GM10266 (cell line): ENCODE data around the gene ST8SIA2.

Source experiments
- DNase-seq: peaks from one replicate; pipeline ENCODE4 v3.0.0; 2012; ENCODE audit errors: extremely low spot score
- TF ChIP-seq, protein P1 (sequence below): IDR thresholded peaks from 2 replicates; pipeline ENCODE4 v1.5.1; 2012; ENCODE audit warnings: mild to moderate bottlenecking, low read depth; ENCODE audit not compliant: control insufficient read depth, insufficient read depth; ENCODE audit errors: missing control alignments

ST8SIA2 gene

DNA sequence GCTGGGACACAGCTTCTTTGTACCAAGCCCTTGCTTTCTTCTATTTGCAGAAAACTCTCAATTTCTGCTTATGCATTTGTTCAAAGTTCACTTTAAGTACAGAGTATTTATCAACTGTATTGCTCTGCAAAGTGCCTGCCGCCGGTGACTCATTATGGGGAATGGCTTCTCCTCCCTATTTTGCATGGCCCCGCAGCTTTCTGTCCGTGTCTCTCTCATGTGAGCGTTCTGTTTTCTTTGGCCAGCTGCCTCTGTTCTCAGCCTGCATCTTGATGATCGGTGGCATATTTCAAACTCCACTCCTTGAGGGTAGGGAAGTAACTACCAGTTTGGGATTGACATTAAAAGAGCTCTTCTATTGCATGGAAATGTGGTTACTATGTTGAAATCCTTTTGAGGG, 28.6 kb upstream of the ST8SIA2 start:
- no peak for DNase-seq
- TF ChIP-seq, protein P1, sequence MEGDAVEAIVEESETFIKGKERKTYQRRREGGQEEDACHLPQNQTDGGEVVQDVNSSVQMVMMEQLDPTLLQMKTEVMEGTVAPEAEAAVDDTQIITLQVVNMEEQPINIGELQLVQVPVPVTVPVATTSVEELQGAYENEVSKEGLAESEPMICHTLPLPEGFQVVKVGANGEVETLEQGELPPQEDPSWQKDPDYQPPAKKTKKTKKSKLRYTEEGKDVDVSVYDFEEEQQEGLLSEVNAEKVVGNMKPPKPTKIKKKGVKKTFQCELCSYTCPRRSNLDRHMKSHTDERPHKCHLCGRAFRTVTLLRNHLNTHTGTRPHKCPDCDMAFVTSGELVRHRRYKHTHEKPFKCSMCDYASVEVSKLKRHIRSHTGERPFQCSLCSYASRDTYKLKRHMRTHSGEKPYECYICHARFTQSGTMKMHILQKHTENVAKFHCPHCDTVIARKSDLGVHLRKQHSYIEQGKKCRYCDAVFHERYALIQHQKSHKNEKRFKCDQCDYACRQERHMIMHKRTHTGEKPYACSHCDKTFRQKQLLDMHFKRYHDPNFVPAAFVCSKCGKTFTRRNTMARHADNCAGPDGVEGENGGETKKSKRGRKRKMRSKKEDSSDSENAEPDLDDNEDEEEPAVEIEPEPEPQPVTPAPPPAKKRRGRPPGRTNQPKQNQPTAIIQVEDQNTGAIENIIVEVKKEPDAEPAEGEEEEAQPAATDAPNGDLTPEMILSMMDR, result no peak

DNA sequence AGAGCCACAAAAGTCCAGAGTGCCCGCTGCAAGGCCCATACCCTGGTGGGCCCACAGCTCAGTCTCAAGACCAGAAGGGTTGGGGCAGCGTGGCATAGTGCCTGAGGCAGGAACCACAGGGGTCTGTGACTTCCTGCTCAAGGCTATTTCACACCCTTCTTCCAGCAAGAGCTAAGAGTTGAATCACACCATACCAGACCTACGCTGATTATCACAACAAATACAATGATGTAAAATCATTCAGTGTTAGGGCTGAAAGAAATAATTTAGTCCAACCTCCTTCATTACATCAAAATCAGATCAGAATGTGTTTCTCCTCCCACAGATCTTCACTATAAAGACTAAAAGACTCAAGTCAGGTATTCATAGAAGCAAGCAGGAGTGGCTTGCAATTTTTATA, 27.8 kb upstream of the ST8SIA2 start:
- DNase-seq, result no peak
- TF ChIP-seq, protein P1, result no peak

DNA sequence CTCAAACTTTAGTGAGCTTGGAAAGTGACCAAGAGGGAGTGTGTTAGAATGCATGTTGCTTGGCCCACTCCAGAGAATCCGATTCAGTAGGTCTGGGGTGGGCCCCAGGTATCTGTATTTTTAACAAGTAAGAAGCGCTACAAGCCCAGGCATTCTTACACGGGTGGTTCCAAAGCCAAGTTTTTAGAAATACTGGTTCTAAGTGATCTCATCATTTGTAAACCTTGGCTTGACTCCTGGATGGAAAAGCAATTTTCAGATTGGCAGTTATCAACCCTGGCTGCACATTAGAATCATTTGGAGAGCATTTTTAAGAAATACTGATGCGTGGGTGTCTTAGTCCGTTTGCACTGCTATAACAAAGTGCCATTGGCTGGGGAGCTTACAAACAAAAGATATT, 27.3 kb upstream of the ST8SIA2 start:
- DNase-seq, result no peak
- TF ChIP-seq, protein P1, result no peak

DNA sequence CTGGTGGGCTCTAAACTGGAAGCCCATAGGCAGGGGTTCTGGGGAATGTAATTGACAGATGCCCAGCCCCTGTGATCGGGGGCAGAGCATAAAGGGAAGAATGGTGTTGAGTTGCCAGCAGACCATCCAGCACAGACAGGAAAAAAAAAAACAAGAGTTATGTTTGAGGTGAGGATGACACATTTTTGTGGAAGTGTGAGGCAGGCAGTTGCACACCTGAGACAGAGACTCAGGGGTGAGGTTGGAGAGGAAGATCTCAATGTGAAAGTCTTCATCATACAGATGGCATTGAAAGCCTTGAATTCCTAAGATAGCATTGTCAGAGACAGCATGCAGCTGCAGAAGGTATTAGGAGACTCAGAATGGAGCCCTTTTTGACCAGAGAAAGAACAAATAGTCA, 18.6 kb upstream of the ST8SIA2 start:
- DNase-seq, result no peak
- TF ChIP-seq, protein P1, result no peak

DNA sequence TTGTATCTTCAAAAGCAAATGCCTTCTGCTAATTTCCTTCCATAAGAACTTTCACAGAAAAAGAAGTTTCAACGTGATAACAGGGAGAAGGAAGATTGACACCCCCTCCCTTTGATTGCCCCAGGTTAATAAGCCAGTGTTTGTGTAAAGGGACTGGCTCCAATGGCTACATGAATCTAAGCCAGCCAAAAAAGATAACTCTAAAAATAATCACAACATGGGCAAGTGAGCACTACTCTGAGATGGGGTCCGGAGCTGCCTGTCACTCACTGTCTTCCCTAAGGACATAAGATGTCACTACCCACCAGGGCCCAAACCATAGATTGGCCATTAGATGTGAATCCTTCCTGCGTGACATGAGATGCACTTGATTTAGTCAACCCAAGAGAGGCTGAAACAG, 17.6 kb upstream of the ST8SIA2 start:
- no peak for DNase-seq
- TF ChIP-seq, protein P1, result no peak

DNA sequence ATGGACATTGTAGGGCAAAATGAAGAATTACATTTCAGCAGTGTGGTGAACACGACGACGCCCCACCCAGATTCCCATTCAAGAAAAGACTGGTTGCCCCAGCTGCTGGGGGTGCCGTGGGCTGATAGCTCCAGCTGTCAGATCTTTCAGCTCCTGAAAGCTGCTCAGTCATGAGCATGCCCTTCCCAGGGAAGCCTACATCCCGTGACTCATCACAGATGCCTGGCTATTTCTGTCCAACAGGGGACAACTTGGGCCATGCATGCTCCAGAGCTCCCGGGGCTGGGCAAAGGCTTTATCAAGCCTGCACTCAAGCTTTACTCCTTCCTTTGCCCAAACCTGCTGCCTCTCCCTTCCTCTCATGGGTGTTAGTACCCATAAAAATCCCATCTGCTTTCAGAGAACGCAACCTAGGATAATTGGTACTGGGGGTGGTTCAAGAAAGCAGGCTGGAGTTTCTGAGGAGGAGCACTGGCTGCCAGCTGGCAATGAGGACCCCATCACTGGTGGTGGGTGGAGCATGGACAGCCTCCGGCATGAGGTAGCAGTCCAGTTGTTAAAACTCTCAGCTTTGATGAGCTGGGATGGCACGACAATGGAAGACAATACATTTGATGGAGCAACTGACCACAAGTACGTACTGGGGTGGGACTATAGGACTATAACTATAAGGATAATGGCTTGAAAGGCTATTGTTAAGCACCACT, 16.4 kb upstream of the ST8SIA2 start:
- TF ChIP-seq, protein P1, result no peak
- DNase-seq, result no peak

DNA sequence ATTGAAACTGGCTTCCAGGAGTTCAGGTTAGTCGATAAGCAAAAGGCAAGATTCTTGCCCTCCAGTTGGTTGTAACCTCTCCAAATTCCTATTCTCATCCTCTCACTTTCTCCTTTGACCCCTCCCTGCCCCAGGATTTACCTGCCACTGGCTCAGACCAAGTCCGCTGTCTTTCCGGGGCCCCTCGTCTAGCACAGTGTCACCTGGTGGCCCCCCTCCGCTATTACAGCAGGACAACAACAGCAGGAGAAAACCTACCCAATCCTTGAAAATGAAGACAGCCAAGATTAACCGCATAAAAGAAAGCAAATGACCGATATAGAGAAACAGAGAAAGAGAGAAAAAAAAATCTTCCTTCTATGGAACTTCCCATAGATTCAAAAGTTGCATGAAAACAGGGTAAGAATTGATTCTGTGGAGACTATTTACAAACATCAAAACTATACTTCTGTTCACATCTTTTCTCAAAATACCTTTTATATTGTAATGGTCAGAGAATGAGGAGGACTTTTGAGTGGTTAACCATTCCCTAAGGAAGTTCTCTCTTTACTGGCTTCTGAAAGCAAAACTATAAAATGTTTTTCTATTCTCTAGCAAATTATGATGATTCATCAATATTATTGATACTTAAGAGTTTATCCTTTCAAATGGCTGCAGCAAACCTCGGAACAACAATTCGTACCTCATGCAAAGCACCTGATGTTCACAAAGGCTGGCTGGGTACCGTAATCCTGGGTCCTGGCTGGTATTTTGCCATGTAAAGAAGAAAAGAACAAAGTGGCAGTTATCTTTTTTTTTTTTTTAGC, 10.0 kb upstream of the ST8SIA2 start:
- TF ChIP-seq, protein P1, result peak; percentile 79
- DNase-seq, result peak; percentile 57
